ENCODE results near the gene TRAFD1.

GRCh38 chr12:112126911-112127310 is 1.6 kb downstream of the TRAFD1 start:
- TF ChIP-seq CTCF (IDR thresholded peaks at IDR 0.05) (no peak), POLR2A (IDR thresholded peaks at IDR 0.05) (no peak)
